ENCODE results near the gene SLC35B3.

Gene SLC35B3

GRCh38 chr6:8383584-8383983 is 51.8 kb downstream of the SLC35B3 start:
- Histone ChIP-seq H3K9me3 (no peaks in the 10 kb centered on the region; the same call in 1 of the 2 replicates), H3K27me3 (no peaks in the 10 kb centered on the region), H3K4me3 (ENCODE audit: low read depth, low read length) (no peak overlapping the region), H3K36me3 (no peaks in the 10 kb centered on the region), H3K4me1 (no peaks in the 10 kb centered on the region)
- no peak for TF ChIP-seq CTCF (IDR thresholded peaks at IDR 0.05; ENCODE audit: low read depth, low read length)
- no peak for DNase-seq

GRCh38 chr6:8382434-8382833 is 52.9 kb downstream of the SLC35B3 start:
- no peaks in the 10 kb centered on the region for H3K27me3 ChIP-seq
- no peaks in the 10 kb centered on the region for H3K36me3 ChIP-seq
- no peak for TF ChIP-seq CTCF (IDR thresholded peaks at IDR 0.05; ENCODE audit: low read depth, low read length)
- no peaks in the 10 kb centered on the region for H3K4me1 ChIP-seq
- H3K4me3 ChIP-seq (ENCODE audit: low read depth, low read length) = no peak overlapping the region
- no peaks in the 10 kb centered on the region; the same call in 1 of the 2 replicates for H3K9me3 ChIP-seq
- DNase-seq = no peak

- no peak for DNase-seq
- no peak overlapping the region for H3K4me3 ChIP-seq (ENCODE audit: low read depth, low read length)
- no peak for TF ChIP-seq CTCF (IDR thresholded peaks at IDR 0.05; ENCODE audit: low read depth, low read length)
- H3K27me3 ChIP-seq = no peaks in the 10 kb centered on the region
- no peaks in the 10 kb centered on the region for H3K9me3 ChIP-seq
- H3K36me3 ChIP-seq = no peaks in the 10 kb centered on the region
- H3K4me1 ChIP-seq = no peaks in the 10 kb centered on the region
Measured at GRCh38 chr6:8375916-8376315, 59.4 kb downstream of the SLC35B3 start.
